Measurements from ENCODE around the gene TSGA10IP. TPM values are rescaled to one million over a fixed set of nuclear protein-coding genes. Genes with fewer than 3 reads are reported as not detected.

TSGA10IP gene
- polyA plus RNA-seq, 1 experiment, result not detected

- Histone ChIP-seq H3K27me3 (ENCODE audit: control insufficient read depth, insufficient read depth, low read length) (no peaks in the 10 kb centered on the region), H3K4me3 (ENCODE audit: low read depth, low read length) (no peak overlapping the region), H3K36me3 (ENCODE audit: control insufficient read depth, insufficient read depth, low read length) (no peaks in the 10 kb centered on the region)
- POLR2A ChIA-PET, result interaction anchor here (2.2 kb wide), 1 partner anchor 12 kb away, joined by 5 read pairs; no protein-coding TSS in a partner anchor
- peak; percentile 68 for DNase-seq (ENCODE audit: low read depth)
- CTCF ChIA-PET, result interaction anchor here (0.6 to 11.3 kb wide), 4 partner anchors 10 to 16 kb away, joined by 3 to 130 read pairs (median 3); partner anchors contain the start of genes CCDC85B and FIBP
- TF ChIP-seq CTCF (IDR thresholded peaks at IDR 0.05; ENCODE audit: insufficient read depth, low read depth, low read length), result no peak
Observed at GRCh38 chr11:65903068-65903481, 42.2 kb upstream of the TSGA10IP start.

- POLR2A ChIA-PET, result interaction anchor here (0.5 to 2.2 kb wide), 2 partner anchors 12 to 13 kb away, joined by 3 to 5 read pairs; no protein-coding TSS in a partner anchor
- CTCF ChIA-PET, result interaction anchor here (0.6 to 11.3 kb wide), 2 partner anchors 11 to 17 kb away, joined by 3 to 130 read pairs; partner anchors contain the start of genes CCDC85B and FIBP
- DNase-seq (ENCODE audit: low read depth), result no peak
- Histone ChIP-seq H3K36me3 (ENCODE audit: control insufficient read depth, insufficient read depth, low read length) (no peaks in the 10 kb centered on the region), H3K27me3 (ENCODE audit: control insufficient read depth, insufficient read depth, low read length) (no peaks in the 10 kb centered on the region), H3K4me3 (ENCODE audit: low read depth, low read length) (no peak overlapping the region)
- no peak for TF ChIP-seq CTCF (IDR thresholded peaks at IDR 0.05; ENCODE audit: insufficient read depth, low read depth, low read length)
Observed at GRCh38 chr11:65903715-65904114, 41.6 kb upstream of the TSGA10IP start.

GRCh38 chr11:65906602-65907001 lies 38.7 kb upstream of the TSGA10IP start:
- CTCF ChIA-PET, result interaction anchor here (1.1 to 1.4 kb wide), 3 partner anchors 18 to 138 kb away, joined by 3 to 6 read pairs (median 3); partner anchors contain the start of gene FIBP
- Histone ChIP-seq H3K36me3 (ENCODE audit: control insufficient read depth, insufficient read depth, low read length) (no peaks in the 10 kb centered on the region), H3K4me3 (ENCODE audit: low read depth, low read length) (no peak overlapping the region), H3K27me3 (ENCODE audit: control insufficient read depth, insufficient read depth, low read length) (no peaks in the 10 kb centered on the region)
- no peak for DNase-seq (ENCODE audit: low read depth)
- TF ChIP-seq CTCF (IDR thresholded peaks at IDR 0.05; ENCODE audit: insufficient read depth, low read depth, low read length), result no peak
- POLR2A ChIA-PET, result no interaction called here

- POLR2A ChIA-PET, result no interaction called here
Observed at GRCh38 chr11:65907878-65908277, 37.4 kb upstream of the TSGA10IP start.

More at GRCh38 chr11:65907878-65908277, 37.4 kb upstream of the TSGA10IP start:
- Histone ChIP-seq H3K27me3 (ENCODE audit: control insufficient read depth, insufficient read depth, low read length) (no peaks in the 10 kb centered on the region), H3K36me3 (ENCODE audit: control insufficient read depth, insufficient read depth, low read length) (no peaks in the 10 kb centered on the region), H3K4me3 (ENCODE audit: low read depth, low read length) (no peak overlapping the region)
- no peak for TF ChIP-seq CTCF (IDR thresholded peaks at IDR 0.05; ENCODE audit: insufficient read depth, low read depth, low read length)
- CTCF ChIA-PET, result interaction anchor here (1.1 kb wide), 1 partner anchor 21 kb away, joined by 3 read pairs; no protein-coding TSS in a partner anchor
- DNase-seq (ENCODE audit: low read depth), result no peak
